CD4-positive, alpha-beta T cell (primary cell): ENCODE data around the gene ELK1. TPM values are rescaled to one million over a fixed set of nuclear protein-coding genes. Genes with fewer than 3 reads are reported as not detected.

Experiments used
- ATAC-seq: fragments of 200-7000 bp; cut with Tn5 transposase; one replicate; pipeline ENCODE4 v1.10.0; 2022; ENCODE audit warnings: mild to moderate bottlenecking; ENCODE audit not compliant: poor library complexity
- CTCF ChIA-PET: fragments of 350-600 bp; sonication (Branson Sonifier 250); formaldehyde crosslinking; loops from one replicate; lab custom pipeline; 2021; ENCODE audit warnings: antibody characterized with exemption, inconsistent platforms; lab: Charles Lee
- POLR2A ChIA-PET: fragments of 350-600 bp; sonication (Branson Sonifier 250); formaldehyde crosslinking; loops from one replicate; lab custom pipeline; 2021; ENCODE audit warnings: antibody characterized with exemption, inconsistent platforms; lab: Charles Lee
- DNase-seq, 14 experiments: peaks; one replicate each; pipeline ENCODE4 v3.0.0-alpha.2; 2013 to 2020; ENCODE audit warnings: mixed read lengths in 2 of 14
- H3K27ac ChIP-seq, 2 donors: one replicate each; pipeline versions ENCODE4 v1.5.1 to v1.7.0; 2013; ENCODE audit warnings: low read length in 2 of 2, low read depth in 1 of 2, mild to moderate bottlenecking in 1 of 2
- H3K27me3 ChIP-seq, 2 experiments: 1 replicate in 1 of 2; 2 replicates in 1 of 2; pipeline versions ENCODE4 v1.6.1 to v1.7.0; 2013; ENCODE audit warnings: low read length in 2 of 2, control low read depth in 1 of 2, mild to moderate bottlenecking in 1 of 2, moderate library complexity in 1 of 2; ENCODE audit not compliant: insufficient read depth in 2 of 2, control insufficient read depth in 1 of 2
- H3K36me3 ChIP-seq: one replicate; pipeline ENCODE4 v1.6.1; 2013; ENCODE audit warnings: low read length, control low read depth; ENCODE audit not compliant: insufficient read depth
- H3K4me1 ChIP-seq: one replicate; pipeline ENCODE4 v1.6.1; 2013; ENCODE audit warnings: low read length, control low read depth; ENCODE audit not compliant: insufficient read depth
- H3K4me3 ChIP-seq: one replicate; pipeline ENCODE4 v1.5.1; 2013; ENCODE audit warnings: mild to moderate bottlenecking, low read length, moderate library complexity
- H3K9me3 ChIP-seq, 2 experiments: 1 replicate in 1 of 2; 2 replicates in 1 of 2; pipeline versions ENCODE4 v1.6.1 to v1.7.0; 2013; ENCODE audit warnings: low read length in 2 of 2, mild to moderate bottlenecking in 2 of 2, control low read depth in 1 of 2, moderate library complexity in 1 of 2; ENCODE audit not compliant: control insufficient read depth in 1 of 2, insufficient read depth in 1 of 2
- H3K27ac Mint-ChIP-seq: one replicate; pipeline ENCODE4 v1.8.0; 2020; ENCODE audit warnings: mixed read lengths
- H3K27me3 Mint-ChIP-seq: one replicate; pipeline ENCODE4 v1.8.0; 2021; ENCODE audit warnings: mixed read lengths
- H3K36me3 Mint-ChIP-seq: one replicate; pipeline ENCODE4 v1.8.0; 2021; ENCODE audit warnings: low read depth, mixed read lengths
- H3K4me1 Mint-ChIP-seq: one replicate; pipeline ENCODE4 v1.8.0; 2021; ENCODE audit warnings: low read depth, mixed read lengths
- H3K4me3 Mint-ChIP-seq: one replicate; pipeline ENCODE4 v1.8.0; 2020; ENCODE audit warnings: mild to moderate bottlenecking, mixed read lengths
- H3K9me3 Mint-ChIP-seq: one replicate; pipeline ENCODE4 v1.8.0; 2020; ENCODE audit warnings: mixed read lengths
- CTCF ChIP-seq: fragments of 200-600 bp; IDR thresholded peaks from one replicate; pipeline ENCODE4 v1.8.0; 2022; ENCODE audit warnings: antibody characterized with exemption, mild to moderate bottlenecking
- intact Hi-C, 2 experiments: fragments of 100-400 bp; cut with DNase I in 1 of 2; cut with micrococcal nuclease in 1 of 2; formaldehyde crosslinking; loops; one replicate each; pipeline versions ENCODE4 v1.15.1 to v1.9.0; 2023 to 2025; cut with DNase I, micrococcal nuclease
- total RNA-seq, 174 experiments: library from RNA in 2 of 174; stranded (reverse) in 2 of 174; gene quantifications; one replicate each; pipeline ENCODE4 v1.2.3 and lab custom pipeline; 2021 to 2026

Gene ELK1
- total RNA-seq, 2 experiments from 2014 or later, result 38.9 to 40.5 TPM

GRCh38 chrX:47611489-47611888 lies 38.9 kb downstream of the ELK1 start:
- no peak overlapping the region for H3K4me3 ChIP-seq
- no peaks in the 10 kb centered on the region for H3K9me3 ChIP-seq
- intact Hi-C loops, result no loop called here
- DNase-seq, result no peak
- H3K36me3 Mint-ChIP-seq, result no peaks in the 10 kb centered on the region
- no peak for TF ChIP-seq CTCF
- H3K36me3 ChIP-seq, result no peaks in the 10 kb centered on the region
- H3K4me1 Mint-ChIP-seq, result no peaks in the 10 kb centered on the region
- ChIA-PET CTCF (no interaction called here), POLR2A (no interaction called here)
- no peak overlapping the region for H3K27ac ChIP-seq
- H3K27ac Mint-ChIP-seq, result no peak overlapping the region
- H3K27me3 Mint-ChIP-seq, result no peaks in the 10 kb centered on the region
- ATAC-seq, result no peak
- no peaks in the 10 kb centered on the region for H3K9me3 Mint-ChIP-seq
- no peak overlapping the region for H3K4me3 Mint-ChIP-seq
- H3K4me1 ChIP-seq, result peaks cover 3% of the 10 kb centered on the region
- no peaks in the 10 kb centered on the region for H3K27me3 ChIP-seq

GRCh38 chrX:47610511-47610910 lies 39.9 kb downstream of the ELK1 start:
- Mint-ChIP-seq H3K27me3 (no peaks in the 10 kb centered on the region), H3K4me1 (no peaks in the 10 kb centered on the region), H3K9me3 (no peaks in the 10 kb centered on the region), H3K4me3 (no peak overlapping the region), H3K27ac (no peak overlapping the region), H3K36me3 (no peaks in the 10 kb centered on the region)
- no peak for TF ChIP-seq CTCF
- Histone ChIP-seq H3K27me3 (no peaks in the 10 kb centered on the region), H3K9me3 (no peaks in the 10 kb centered on the region), H3K36me3 (no peaks in the 10 kb centered on the region), H3K4me3 (no peak overlapping the region), H3K27ac (no peak overlapping the region), H3K4me1 (peaks cover 3% of the 10 kb centered on the region)
- ATAC-seq (no peak), DNase-seq (no peak)
- ChIA-PET POLR2A (no interaction called here), CTCF (no interaction called here)
- intact Hi-C loops, result no loop called here

- no peaks in the 10 kb centered on the region for H3K9me3 ChIP-seq
- no peak overlapping the region for H3K27ac ChIP-seq
- no peak for TF ChIP-seq CTCF
- CTCF ChIA-PET, result no interaction called here
- DNase-seq (no peak), ATAC-seq (no peak)
- Mint-ChIP-seq H3K27me3 (no peaks in the 10 kb centered on the region), H3K36me3 (no peaks in the 10 kb centered on the region), H3K9me3 (no peaks in the 10 kb centered on the region), H3K27ac (no peak overlapping the region), H3K4me1 (no peaks in the 10 kb centered on the region), H3K4me3 (no peak overlapping the region)
- no peak overlapping the region for H3K4me3 ChIP-seq
- intact Hi-C loops, result no loop called here
- POLR2A ChIA-PET, result no interaction called here
- H3K27me3 ChIP-seq, result no peaks in the 10 kb centered on the region
- peaks cover 3% of the 10 kb centered on the region for H3K4me1 ChIP-seq
- no peaks in the 10 kb centered on the region for H3K36me3 ChIP-seq
Measured at GRCh38 chrX:47608130-47608810, 42.1 kb downstream of the ELK1 start.
